H9 (cell line): Measurements from ENCODE around the gene INTS7. TPM values are rescaled to one million over a fixed set of nuclear protein-coding genes. Genes with fewer than 3 reads are reported as not detected.

Source experiments
- DNase-seq: peaks from one replicate; pipeline ENCODE4 v3.0.0-alpha.2; 2017
- H2AFZ ChIP-seq: one replicate; pipeline ENCODE4 v1.6.1; 2013; ENCODE audit warnings: mild to moderate bottlenecking, low read length, control low read depth, moderate library complexity
- H2AK5ac ChIP-seq: 2 replicates; pipeline ENCODE4 v1.6.1; 2013; ENCODE audit warnings: low read length, control low read depth, mixed read lengths; ENCODE audit not compliant: insufficient read length
- H2BK120ac ChIP-seq: one replicate; pipeline ENCODE4 v1.6.1; 2013; ENCODE audit warnings: low read depth, mild to moderate bottlenecking, low read length, control low read depth, inconsistent platforms; ENCODE audit not compliant: poor library complexity, severe bottlenecking
- H2BK12ac ChIP-seq: 2 replicates; pipeline ENCODE4 v1.6.1; 2013; ENCODE audit warnings: low read length, control low read depth, mixed read lengths, low read depth; ENCODE audit not compliant: insufficient read length
- H2BK15ac ChIP-seq: 2 replicates; pipeline ENCODE4 v1.6.1; 2013; ENCODE audit warnings: low read depth, low read length, control low read depth
- H2BK20ac ChIP-seq: one replicate; pipeline ENCODE4 v1.6.1; 2013; ENCODE audit warnings: low read depth, mild to moderate bottlenecking, low read length, control low read depth, inconsistent platforms; ENCODE audit not compliant: poor library complexity, severe bottlenecking
- H2BK5ac ChIP-seq: 2 replicates; pipeline ENCODE4 v1.6.1; 2013; ENCODE audit warnings: low read length, control low read depth, mixed read lengths; ENCODE audit not compliant: insufficient read length
- H3K14ac ChIP-seq: 2 replicates; pipeline ENCODE4 v1.6.1; 2013; ENCODE audit warnings: low read length, control low read depth; ENCODE audit not compliant: insufficient read depth
- H3K18ac ChIP-seq: 2 replicates; pipeline ENCODE4 v1.6.1; 2013; ENCODE audit warnings: low read depth, mild to moderate bottlenecking, mixed read lengths, low read length, control low read depth; ENCODE audit not compliant: insufficient read length
- H3K23ac ChIP-seq: 2 replicates; pipeline ENCODE4 v1.6.1; 2013; ENCODE audit warnings: low read length, control low read depth, mixed read lengths, low read depth; ENCODE audit not compliant: insufficient read length
- H3K23me2 ChIP-seq: 2 replicates; pipeline ENCODE4 v1.6.1; 2013; ENCODE audit warnings: low read depth, mild to moderate bottlenecking, mixed read lengths, low read length, control low read depth; ENCODE audit not compliant: insufficient read length, poor library complexity, severe bottlenecking
- H3K27ac ChIP-seq: 2 replicates; pipeline ENCODE4 v1.5.1; 2013; ENCODE audit warnings: low read length, control low read depth, mixed read lengths, low read depth; ENCODE audit not compliant: insufficient read length
- H3K27me3 ChIP-seq: 2 replicates; pipeline ENCODE4 v1.6.1; 2013; ENCODE audit warnings: low read length, control low read depth, inconsistent platforms; ENCODE audit not compliant: insufficient read depth
- H3K4ac ChIP-seq: 2 replicates; pipeline ENCODE4 v1.6.1; 2013; ENCODE audit warnings: low read depth, mild to moderate bottlenecking, control low read depth, inconsistent platforms, low read length, moderate library complexity
- H3K4me1 ChIP-seq: 2 replicates; pipeline ENCODE4 v1.6.1; 2013; ENCODE audit warnings: low read length, control low read depth, inconsistent platforms; ENCODE audit not compliant: insufficient read depth
- H3K4me2 ChIP-seq: 2 replicates; pipeline ENCODE4 v1.6.1; 2013; ENCODE audit warnings: low read length, control low read depth, mixed read lengths; ENCODE audit not compliant: insufficient read length, insufficient read depth
- H3K56ac ChIP-seq: 2 replicates; pipeline ENCODE4 v1.6.1; 2013; ENCODE audit warnings: low read depth, mild to moderate bottlenecking, mixed read lengths, low read length, control low read depth; ENCODE audit not compliant: insufficient read length
- H3K79me1 ChIP-seq: 2 replicates; pipeline ENCODE4 v1.6.1; 2013; ENCODE audit warnings: low read depth, mild to moderate bottlenecking, moderate library complexity, low read length, control low read depth, inconsistent platforms; ENCODE audit not compliant: insufficient read depth, poor library complexity, severe bottlenecking
- H3K79me2 ChIP-seq: 2 replicates; pipeline ENCODE4 v1.6.1; 2013; ENCODE audit warnings: low read length, control low read depth, inconsistent platforms; ENCODE audit not compliant: insufficient read depth
- H3K9ac ChIP-seq: 2 replicates; pipeline ENCODE4 v1.6.1; 2013; ENCODE audit warnings: low read length, control low read depth, mixed read lengths; ENCODE audit not compliant: insufficient read length; ENCODE audit errors: extremely low read depth
- H3K9me3 ChIP-seq: one replicate; pipeline ENCODE4 v1.6.1; 2013; ENCODE audit warnings: low read depth, low read length, inconsistent platforms; ENCODE audit not compliant: control insufficient read depth
- H3T11ph ChIP-seq: one replicate; pipeline ENCODE4 v1.6.1; 2013; ENCODE audit warnings: mild to moderate bottlenecking, low read length, control low read depth, inconsistent platforms
- H4K20me1 ChIP-seq: one replicate; pipeline ENCODE4 v1.6.1; 2013; ENCODE audit not compliant: control insufficient read depth, insufficient read length, insufficient read depth
- H4K5ac ChIP-seq: 2 replicates; pipeline ENCODE4 v1.6.1; 2013; ENCODE audit warnings: low read depth, mild to moderate bottlenecking, mixed read lengths, low read length, control low read depth; ENCODE audit not compliant: insufficient read length
- H4K8ac ChIP-seq: replicated peaks from 2 replicates; pipeline ENCODE4 v1.6.1; 2013; ENCODE audit warnings: low read length, control low read depth, mixed read lengths, low read depth; ENCODE audit not compliant: insufficient read length
- H4K91ac ChIP-seq: 2 replicates; pipeline ENCODE4 v1.6.1; 2013; ENCODE audit warnings: low read depth, mild to moderate bottlenecking, moderate library complexity, mixed read lengths, low read length, control low read depth; ENCODE audit not compliant: insufficient read length
- H3K27ac Mint-ChIP-seq, 3 experiments: 2 replicates in 2 of 3; 3 replicates in 1 of 3; pipeline ENCODE4 v1.8.0; 2020 to 2021; ENCODE audit warnings: mixed read lengths in 3 of 3, mild to moderate bottlenecking in 1 of 3, moderate library complexity in 1 of 3
- H3K27me3 Mint-ChIP-seq: 2 replicates; pipeline ENCODE4 v1.8.0; 2021; ENCODE audit warnings: low read depth, mild to moderate bottlenecking, moderate library complexity, mixed read lengths
- H3K36me3 Mint-ChIP-seq, 3 experiments: 2 replicates in 2 of 3; 3 replicates in 1 of 3; pipeline ENCODE4 v1.8.0; 2020 to 2021; ENCODE audit warnings: low read depth in 3 of 3, mixed read lengths in 3 of 3; ENCODE audit not compliant: insufficient read depth in 1 of 3
- H3K4me1 Mint-ChIP-seq, 2 experiments: 2 replicates each; pipeline ENCODE4 v1.8.0; 2020; ENCODE audit warnings: mixed read lengths in 2 of 2
- H3K4me3 Mint-ChIP-seq, 2 experiments: 2 replicates in 1 of 2; 3 replicates in 1 of 2; pipeline ENCODE4 v1.8.0; 2020 to 2021; ENCODE audit warnings: mild to moderate bottlenecking in 2 of 2, mixed read lengths in 2 of 2, moderate library complexity in 1 of 2
- H3K9me3 Mint-ChIP-seq, 2 experiments: 2 replicates in 1 of 2; 3 replicates in 1 of 2; pipeline ENCODE4 v1.8.0; 2020; ENCODE audit warnings: mild to moderate bottlenecking in 2 of 2, mixed read lengths in 2 of 2, moderate library complexity in 1 of 2
- CTCF ChIP-seq: fragments of 200-600 bp; sonication (generic); conservative IDR thresholded peaks from 3 replicates; pipeline ENCODE4 v1.8.0; 2021; ENCODE audit warnings: antibody characterized with exemption, mild to moderate bottlenecking
- total RNA-seq: library from RNA; stranded (reverse); gene quantifications from 2 replicates; pipeline ENCODE4 v1.2.1, GENCODE V29; 2021

INTS7 gene
- total RNA-seq, 1 experiment from 2014 or later, result 32.3 TPM

DNA sequence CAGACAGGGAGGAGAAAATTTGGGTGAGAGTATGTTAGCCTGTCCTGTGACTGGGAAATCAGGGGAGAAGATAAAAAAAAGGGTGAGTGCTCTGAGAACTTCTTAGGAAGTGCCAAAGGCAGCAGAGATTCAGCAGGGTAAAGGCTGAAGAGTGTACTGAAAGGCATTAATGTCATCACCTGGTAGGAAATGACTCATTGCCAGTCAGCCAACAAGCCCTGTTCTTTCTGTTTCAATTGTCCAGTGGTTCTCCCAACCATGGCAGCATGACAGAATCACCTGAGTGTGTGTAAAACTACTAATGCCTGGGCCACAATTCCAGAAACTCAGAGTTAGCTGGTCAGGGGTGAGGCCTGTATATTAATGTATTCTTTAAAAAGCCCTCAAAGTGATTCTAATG, 83.5 kb downstream of the INTS7 start:
- H3K27ac Mint-ChIP-seq, result no peak overlapping the region
- Histone ChIP-seq H3K4me1 (peaks cover 2% of the 10 kb centered on the region), H3K23me2 (no peaks in the 10 kb centered on the region), H4K91ac (no peak overlapping the region), H2BK15ac (no peak overlapping the region), H3K27ac (no peak overlapping the region), H3K4ac (no peak overlapping the region), H4K8ac (no peak overlapping the region), H2AK5ac (no peak overlapping the region), H3T11ph (no peak overlapping the region), H3K4me2 (no peak overlapping the region), H4K5ac (no peak overlapping the region), H2AFZ (no peak overlapping the region), H2BK12ac (no peak overlapping the region), H3K56ac (no peak overlapping the region), H2BK5ac (no peak overlapping the region), H3K14ac (no peak overlapping the region), H3K27me3 (no peaks in the 10 kb centered on the region; the same call in 1 of the 2 replicates), H3K18ac (no peak overlapping the region), H3K9me3 (no peaks in the 10 kb centered on the region), H3K79me2 (no peaks in the 10 kb centered on the region), H4K20me1 (no peaks in the 10 kb centered on the region), H3K23ac (no peak overlapping the region), H2BK20ac (no peak overlapping the region), H3K9ac (no peak overlapping the region), H2BK120ac (no peak overlapping the region), H3K79me1 (no peaks in the 10 kb centered on the region)
- peaks cover 11 to 15% of the 10 kb centered on the region in 2 experiments for H3K4me1 Mint-ChIP-seq
- H3K27me3 Mint-ChIP-seq, result peaks cover 2% of the 10 kb centered on the region; the same call in 1 of the 2 replicates
- no peak for DNase-seq
- TF ChIP-seq CTCF, result no peak
- H3K4me3 Mint-ChIP-seq, result no peak overlapping the region
- peaks cover 9 to 27% (median 15%) of the 10 kb centered on the region in 3 experiments; a peak in 6 of 7 replicates for H3K36me3 Mint-ChIP-seq
- no peaks in the 10 kb centered on the region for H3K9me3 Mint-ChIP-seq
